ENCODE results near the gene POU2F1. TPM values are rescaled to one million over a fixed set of nuclear protein-coding genes. Genes with fewer than 3 reads are reported as not detected.

POU2F1 gene
- total and polyA plus RNA-seq, 12 donors, result 3.2 to 52.5 (median 12.6) TPM

DNA sequence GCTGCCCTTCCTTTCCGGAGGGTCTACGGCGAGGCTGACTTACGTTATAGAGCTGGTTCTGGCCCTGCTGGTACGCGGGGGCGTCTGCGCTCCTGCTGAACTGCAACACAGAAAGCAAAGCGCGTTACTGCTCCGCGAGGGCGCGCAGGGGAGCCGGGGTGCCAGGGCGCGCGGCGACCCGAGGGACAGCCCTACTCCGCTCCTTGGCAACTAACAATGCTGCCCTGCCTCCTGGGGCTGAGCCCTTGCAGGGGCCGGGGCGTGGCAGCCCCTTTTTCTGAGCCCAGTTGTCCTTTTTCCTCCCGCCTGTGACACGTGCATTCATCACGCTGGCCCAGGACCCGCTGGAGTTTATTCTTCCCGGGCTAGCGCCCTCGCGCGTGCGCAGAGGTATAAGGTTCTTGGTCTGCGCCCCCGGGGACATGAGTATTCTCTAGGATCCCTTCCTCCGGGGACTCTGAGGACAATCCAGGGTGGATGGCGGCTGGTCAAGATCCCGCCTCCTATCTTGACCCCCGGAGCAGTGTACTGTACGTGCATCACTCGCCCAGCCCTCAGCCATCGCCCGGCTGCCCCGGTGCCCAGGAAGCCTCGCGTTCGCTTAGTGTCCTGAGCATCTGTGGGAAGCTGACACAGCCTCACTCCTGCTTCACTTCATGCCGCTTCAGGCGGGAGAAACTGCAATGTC, 218.8 kb downstream of the POU2F1 start:
- 8 to 14% (median 10%) methylated on average over 12 to 49 of the region's 49 CpGs for WGBS, 4 donors
- no peaks in the 10 kb centered on the region for H3K36me3 ChIP-seq (replicated peaks in 1 of 2)
- peak overlapping the region in 2 of 4 donors; percentile 35 to 54 for H3K4me3 ChIP-seq
- no peaks in the 10 kb centered on the region for H3K9me3 ChIP-seq (replicated peaks in 1 of 3)
- H3K4me1 ChIP-seq (replicated peaks in 1 of 2), result peaks cover 8 to 11% of the 10 kb centered on the region in 2 donors
- no peaks in the 10 kb centered on the region for H3K27me3 ChIP-seq
- intact Hi-C loops (cut with DNase I), result no loop called here
- DNase-seq, result peak; percentile 33 to 68 (median 48)
- no peak for TF ChIP-seq POLR2A (IDR thresholded peaks at IDR 0.05)
- TF ChIP-seq, protein P1, sequence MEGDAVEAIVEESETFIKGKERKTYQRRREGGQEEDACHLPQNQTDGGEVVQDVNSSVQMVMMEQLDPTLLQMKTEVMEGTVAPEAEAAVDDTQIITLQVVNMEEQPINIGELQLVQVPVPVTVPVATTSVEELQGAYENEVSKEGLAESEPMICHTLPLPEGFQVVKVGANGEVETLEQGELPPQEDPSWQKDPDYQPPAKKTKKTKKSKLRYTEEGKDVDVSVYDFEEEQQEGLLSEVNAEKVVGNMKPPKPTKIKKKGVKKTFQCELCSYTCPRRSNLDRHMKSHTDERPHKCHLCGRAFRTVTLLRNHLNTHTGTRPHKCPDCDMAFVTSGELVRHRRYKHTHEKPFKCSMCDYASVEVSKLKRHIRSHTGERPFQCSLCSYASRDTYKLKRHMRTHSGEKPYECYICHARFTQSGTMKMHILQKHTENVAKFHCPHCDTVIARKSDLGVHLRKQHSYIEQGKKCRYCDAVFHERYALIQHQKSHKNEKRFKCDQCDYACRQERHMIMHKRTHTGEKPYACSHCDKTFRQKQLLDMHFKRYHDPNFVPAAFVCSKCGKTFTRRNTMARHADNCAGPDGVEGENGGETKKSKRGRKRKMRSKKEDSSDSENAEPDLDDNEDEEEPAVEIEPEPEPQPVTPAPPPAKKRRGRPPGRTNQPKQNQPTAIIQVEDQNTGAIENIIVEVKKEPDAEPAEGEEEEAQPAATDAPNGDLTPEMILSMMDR (IDR thresholded peaks at IDR 0.05), result peak in 2 of 6 experiments; percentile 13 to 28
- H3K27ac ChIP-seq, result no peak overlapping the region

DNA sequence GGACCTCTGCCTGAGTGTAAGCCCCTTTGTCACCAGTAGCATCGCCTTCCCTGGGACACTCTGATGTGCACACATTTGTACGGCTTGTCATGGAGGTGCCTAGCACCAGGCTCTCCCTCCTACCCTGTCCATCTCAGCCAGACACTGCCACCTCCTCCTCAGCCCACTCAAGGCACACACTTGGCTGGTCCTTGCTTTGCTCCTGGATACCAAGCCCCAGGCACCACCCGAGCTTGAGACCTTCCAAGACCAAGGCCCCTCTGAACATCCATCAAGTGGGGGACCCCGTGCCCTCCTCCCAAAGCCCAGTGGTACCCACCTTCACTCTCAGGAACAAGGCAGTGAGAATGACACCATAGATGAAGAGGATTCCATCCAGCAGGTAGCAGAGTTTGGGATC, 219.7 kb downstream of the POU2F1 start:
- 91 to 97% (median 95%) methylated on average over 4 of the region's 4 CpGs for WGBS, 4 donors
- intact Hi-C loops (cut with DNase I), result loop anchor here (5.0 kb wide), 3 partner anchors 38 to 378 kb away; no protein-coding TSS in a partner anchor

DNA sequence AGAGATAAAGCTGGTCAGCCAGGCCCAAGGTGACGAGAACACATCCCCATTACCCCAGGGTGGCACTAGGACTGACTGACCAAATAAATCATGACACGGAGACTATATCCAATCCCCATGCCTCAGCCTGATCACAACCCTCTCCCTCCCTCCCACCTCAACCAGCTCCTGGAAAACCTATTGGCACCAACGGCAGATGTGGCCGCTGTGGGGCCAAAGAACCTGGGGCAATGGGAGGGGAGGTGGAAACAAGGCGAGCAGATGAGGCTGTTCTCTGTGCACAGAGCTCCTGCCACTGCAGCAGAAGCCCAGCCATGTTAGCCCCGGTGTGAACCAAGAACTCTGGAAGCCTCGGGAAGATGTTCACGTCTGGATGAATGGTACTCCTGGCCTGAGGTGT, 220.1 kb downstream of the POU2F1 start:
- Histone ChIP-seq H3K4me3 (no peak overlapping the region), H3K27ac (no peak overlapping the region), H3K27me3 (no peaks in the 10 kb centered on the region), H3K9me3 (replicated peaks in 1 of 3) (no peaks in the 10 kb centered on the region), H3K4me1 (replicated peaks in 1 of 2) (peaks cover 8 to 11% of the 10 kb centered on the region in 2 donors), H3K36me3 (replicated peaks in 1 of 2) (no peaks in the 10 kb centered on the region)
- TF ChIP-seq, protein P1 (IDR thresholded peaks at IDR 0.05), result no peak
- TF ChIP-seq POLR2A (IDR thresholded peaks at IDR 0.05), result no peak
- intact Hi-C loops (cut with DNase I), result loop anchor here (5.0 kb wide), 3 partner anchors 38 to 378 kb away; no protein-coding TSS in a partner anchor
- WGBS, 4 donors, result 90 to 96% (median 92%) methylated on average over 4 to 8 of the region's 8 CpGs
- no peak for DNase-seq

More for the DNA sequence above, 219.7 kb downstream of the POU2F1 start:
- H3K4me3 ChIP-seq, result no peak overlapping the region
- peaks cover 8 to 11% of the 10 kb centered on the region in 2 donors for H3K4me1 ChIP-seq (replicated peaks in 1 of 2)
- H3K27ac ChIP-seq, result no peak overlapping the region
- TF ChIP-seq, protein P1 (IDR thresholded peaks at IDR 0.05), result no peak
- no peak for TF ChIP-seq POLR2A (IDR thresholded peaks at IDR 0.05)
- no peaks in the 10 kb centered on the region for H3K36me3 ChIP-seq (replicated peaks in 1 of 2)
- no peaks in the 10 kb centered on the region for H3K27me3 ChIP-seq
- no peaks in the 10 kb centered on the region for H3K9me3 ChIP-seq (replicated peaks in 1 of 3)
- no peak for DNase-seq

DNA sequence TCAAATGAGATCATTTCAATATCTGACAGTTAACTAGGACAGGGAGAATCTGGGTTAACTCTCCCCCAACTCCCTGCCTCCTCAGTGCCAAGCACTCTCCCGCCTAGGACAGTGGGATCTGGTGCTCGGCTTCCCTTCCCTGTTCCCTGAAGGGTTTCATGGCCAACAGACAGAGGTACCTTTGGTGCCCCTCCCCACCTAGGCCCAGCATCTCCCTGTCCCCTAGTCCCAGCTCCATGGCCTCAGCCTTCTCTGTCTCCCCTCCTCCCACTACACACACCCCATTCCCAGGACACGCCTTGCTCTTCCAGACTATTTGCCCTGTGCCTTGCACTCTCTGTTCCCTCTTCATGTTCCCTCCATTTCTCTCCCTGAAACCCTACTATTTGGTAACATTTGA, 220.5 kb downstream of the POU2F1 start:
- WGBS, 4 donors, result 89 to 97% (median 92%) methylated on average over 3 of the region's 3 CpGs
- no peaks in the 10 kb centered on the region for H3K36me3 ChIP-seq (replicated peaks in 1 of 2)
- intact Hi-C loops (cut with DNase I), result loop anchor here (5.0 kb wide), 3 partner anchors 39 to 379 kb away; no protein-coding TSS in a partner anchor
- H3K9me3 ChIP-seq (replicated peaks in 1 of 3), result no peaks in the 10 kb centered on the region
- H3K4me3 ChIP-seq, result no peak overlapping the region
- H3K27ac ChIP-seq, result no peak overlapping the region
- no peak for DNase-seq
- H3K4me1 ChIP-seq (replicated peaks in 1 of 2), result peaks cover 8 to 11% of the 10 kb centered on the region in 2 donors
- H3K27me3 ChIP-seq, result no peaks in the 10 kb centered on the region
- no peak for TF ChIP-seq POLR2A (IDR thresholded peaks at IDR 0.05)
- TF ChIP-seq, protein P1 (IDR thresholded peaks at IDR 0.05), result no peak

Measured in adrenal gland (tissue), 12 donors.